ENCODE results near the gene ARHGAP25.

ARHGAP25 gene

DNA sequence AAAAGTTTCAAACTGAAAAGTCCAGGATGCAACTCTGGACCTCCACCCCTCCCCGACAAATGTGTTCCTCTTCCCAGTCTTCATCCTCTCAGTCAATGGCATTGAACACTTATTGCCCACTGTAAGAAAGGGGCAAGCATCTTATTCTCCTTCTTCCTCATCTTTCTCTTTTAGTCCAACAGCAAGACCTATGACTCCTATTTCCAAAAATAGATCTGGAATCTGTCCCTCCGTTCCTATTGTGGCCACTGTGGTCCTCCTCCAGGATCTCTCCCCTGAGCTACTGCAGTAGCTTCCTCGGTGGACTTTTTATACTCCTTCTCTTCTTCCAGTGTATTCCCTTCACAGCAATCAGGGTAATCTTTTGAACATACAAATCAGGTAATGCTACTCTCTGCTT lies 28.0 kb upstream of the ARHGAP25 start:
- in situ Hi-C loops (cut with HindIII; ENCODE audit: low pct_unique_long_range_greater_than_20kb, low sequenced_read_pairs) = no loop called here
- DNase-seq (ENCODE audit: low read depth in 1 of 2, low spot score in 1 of 2) = no peak
- TF ChIP-seq JUND (IDR thresholded peaks at IDR 0.05; ENCODE audit: low read depth) = no peak

DNA sequence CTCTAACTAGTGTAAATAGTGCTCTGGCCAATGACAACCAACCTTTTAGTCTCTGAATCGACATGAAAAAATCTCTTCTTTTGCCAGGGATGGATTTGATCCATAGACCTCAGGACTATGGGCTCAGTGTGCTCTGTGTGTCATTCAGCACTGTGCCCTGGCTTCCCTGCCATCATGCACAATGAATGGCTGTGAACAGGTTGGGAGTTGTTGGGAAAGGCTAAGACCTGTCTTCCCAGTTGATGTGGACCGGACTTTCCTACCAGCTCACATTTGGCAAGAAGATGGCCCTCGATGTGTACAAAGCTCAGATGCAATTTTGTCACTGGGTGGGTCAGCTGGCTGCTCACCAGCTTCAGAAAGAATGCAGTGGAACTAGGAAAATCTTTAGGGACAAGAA lies 26.0 kb upstream of the ARHGAP25 start:
- DNase-seq (ENCODE audit: low read depth in 1 of 2, low spot score in 1 of 2) = no peak
- in situ Hi-C loops (cut with HindIII; ENCODE audit: low pct_unique_long_range_greater_than_20kb, low sequenced_read_pairs) = no loop called here
- TF ChIP-seq JUND (IDR thresholded peaks at IDR 0.05; ENCODE audit: low read depth) = no peak

DNA sequence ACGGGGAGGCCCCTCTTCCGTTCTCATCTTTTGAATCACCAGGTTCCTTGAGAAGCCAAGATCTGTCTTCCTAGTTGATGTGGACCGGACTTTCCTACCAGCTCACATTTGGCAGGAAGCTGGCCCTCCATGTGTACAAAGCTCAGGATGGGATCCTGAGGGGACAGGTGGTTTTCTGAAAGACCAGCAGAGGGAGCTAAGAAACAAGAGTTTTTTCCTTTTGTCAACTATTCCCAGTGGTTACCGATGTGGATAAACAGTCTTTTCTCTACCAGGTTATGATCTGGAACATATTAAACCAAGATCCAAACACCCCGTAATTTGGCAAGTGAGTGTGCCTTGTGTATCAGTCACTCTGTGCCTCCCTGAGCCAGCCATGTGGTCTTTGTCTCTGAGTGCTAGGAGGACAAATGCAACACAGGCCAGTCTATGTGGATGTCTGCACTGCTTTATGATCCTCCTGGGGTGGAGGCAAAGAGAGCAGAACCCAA lies 25.1 kb upstream of the ARHGAP25 start:
- in situ Hi-C loops (cut with HindIII; ENCODE audit: low pct_unique_long_range_greater_than_20kb, low sequenced_read_pairs) = no loop called here
- TF ChIP-seq JUND (IDR thresholded peaks at IDR 0.05; ENCODE audit: low read depth) = no peak
- peak in 1 of 2 experiments; percentile 44 for DNase-seq (ENCODE audit: low read depth in 1 of 2, low spot score in 1 of 2)

DNA sequence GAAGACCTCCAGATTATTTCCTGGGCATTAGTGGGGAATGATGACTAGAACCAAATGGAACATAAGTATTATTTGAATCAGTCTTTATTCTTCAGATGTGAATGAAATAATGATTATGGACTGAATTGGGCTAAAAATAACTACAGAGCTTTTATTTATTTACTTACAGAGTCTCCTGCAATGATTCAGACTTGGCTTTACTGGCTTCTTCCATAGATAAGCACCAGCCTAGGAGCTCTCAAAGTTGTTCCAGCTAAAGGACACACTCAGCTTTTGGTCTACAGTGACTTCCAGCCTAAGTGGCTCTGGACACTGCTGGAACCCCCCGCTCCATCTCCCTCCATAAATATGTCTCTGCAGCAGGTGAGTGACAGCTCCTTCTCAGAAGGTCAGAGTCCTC lies 24.3 kb upstream of the ARHGAP25 start:
- no peak for DNase-seq (ENCODE audit: low read depth in 1 of 2, low spot score in 1 of 2)
- in situ Hi-C loops (cut with HindIII; ENCODE audit: low pct_unique_long_range_greater_than_20kb, low sequenced_read_pairs) = no loop called here
- no peak for TF ChIP-seq JUND (IDR thresholded peaks at IDR 0.05; ENCODE audit: low read depth)

DNA sequence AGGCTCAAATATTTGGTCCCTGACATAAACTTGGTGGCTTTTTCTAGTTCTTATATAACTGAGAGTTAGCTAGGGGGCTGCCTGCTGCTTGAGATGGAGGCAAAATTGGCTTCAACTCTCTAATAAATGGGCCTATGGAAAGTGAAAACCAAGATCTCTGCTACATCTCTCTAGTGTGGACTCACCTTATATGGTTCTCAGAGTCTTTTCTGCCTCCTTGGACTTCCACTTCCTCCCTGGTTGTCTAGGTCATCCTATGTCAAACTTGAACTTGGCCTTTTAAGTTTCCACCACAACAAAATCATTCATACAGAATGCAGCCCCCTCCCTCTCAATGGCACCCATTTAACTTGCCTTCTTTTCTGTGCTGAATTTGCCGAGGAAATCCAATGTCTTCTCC lies 23.9 kb upstream of the ARHGAP25 start:
- no peak for DNase-seq (ENCODE audit: low read depth in 1 of 2, low spot score in 1 of 2)
- in situ Hi-C loops (cut with HindIII; ENCODE audit: low pct_unique_long_range_greater_than_20kb, low sequenced_read_pairs) = no loop called here
- no peak for TF ChIP-seq JUND (IDR thresholded peaks at IDR 0.05; ENCODE audit: low read depth)

DNA sequence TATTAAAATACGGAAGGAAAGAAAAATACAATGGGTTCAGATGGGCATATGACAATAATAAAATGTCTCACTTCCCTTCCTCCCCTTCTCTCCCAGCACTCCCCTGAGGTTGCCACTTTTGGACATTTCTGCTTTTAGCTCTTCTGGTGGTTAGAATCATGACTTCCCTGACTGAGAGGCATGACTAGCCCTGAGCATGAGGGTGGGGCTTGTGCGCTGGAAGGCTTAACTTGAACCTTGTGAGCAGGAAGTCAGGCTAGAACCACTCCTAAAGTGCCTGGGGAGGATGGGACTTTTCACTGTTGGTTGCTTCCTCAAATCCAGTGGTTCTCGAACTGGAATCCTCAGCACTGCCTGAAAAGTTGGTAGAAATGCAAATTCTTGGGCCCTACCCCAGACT lies 19.7 kb upstream of the ARHGAP25 start:
- DNase-seq (ENCODE audit: low read depth in 1 of 2, low spot score in 1 of 2) = no peak
- no peak for TF ChIP-seq JUND (IDR thresholded peaks at IDR 0.05; ENCODE audit: low read depth)
- in situ Hi-C loops (cut with HindIII; ENCODE audit: low pct_unique_long_range_greater_than_20kb, low sequenced_read_pairs) = no loop called here

DNA sequence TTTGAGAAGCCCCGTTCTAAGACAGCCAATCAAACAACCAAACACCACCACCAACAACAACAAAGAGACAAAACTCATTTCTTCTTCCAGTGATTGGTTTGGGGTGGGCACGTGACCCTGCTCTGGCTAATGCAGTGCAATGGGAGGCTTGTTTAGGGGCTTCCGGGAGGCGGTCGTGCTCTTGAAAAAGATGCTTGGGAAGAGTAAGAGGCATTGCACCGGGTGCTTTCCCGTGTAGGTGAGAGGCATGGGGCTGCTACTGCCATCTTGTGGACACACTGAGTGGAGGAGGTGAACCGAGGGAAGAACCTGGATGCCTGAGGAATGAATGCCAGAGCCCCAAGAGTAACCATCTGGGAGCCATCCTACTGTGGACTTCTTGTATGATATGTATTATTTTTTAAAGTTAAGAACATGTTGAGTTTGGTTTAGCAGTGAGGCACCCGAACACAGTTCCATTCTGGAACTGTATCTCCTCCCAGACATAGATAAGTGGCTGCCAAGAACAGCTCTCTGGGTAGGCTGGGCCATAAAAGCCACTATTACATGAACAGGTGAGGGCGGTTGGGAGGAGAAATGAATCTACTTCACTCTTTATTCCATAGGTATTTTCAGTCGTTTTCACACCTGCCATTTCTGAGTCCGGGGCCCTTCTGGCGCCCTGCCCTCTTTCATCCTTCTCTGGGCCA lies 19.1 kb upstream of the ARHGAP25 start:
- DNase-seq (ENCODE audit: low read depth in 1 of 2, low spot score in 1 of 2) = peak; percentile 26 to 67
- no peak for TF ChIP-seq JUND (IDR thresholded peaks at IDR 0.05; ENCODE audit: low read depth)
- in situ Hi-C loops (cut with HindIII; ENCODE audit: low pct_unique_long_range_greater_than_20kb, low sequenced_read_pairs) = no loop called here

DNA sequence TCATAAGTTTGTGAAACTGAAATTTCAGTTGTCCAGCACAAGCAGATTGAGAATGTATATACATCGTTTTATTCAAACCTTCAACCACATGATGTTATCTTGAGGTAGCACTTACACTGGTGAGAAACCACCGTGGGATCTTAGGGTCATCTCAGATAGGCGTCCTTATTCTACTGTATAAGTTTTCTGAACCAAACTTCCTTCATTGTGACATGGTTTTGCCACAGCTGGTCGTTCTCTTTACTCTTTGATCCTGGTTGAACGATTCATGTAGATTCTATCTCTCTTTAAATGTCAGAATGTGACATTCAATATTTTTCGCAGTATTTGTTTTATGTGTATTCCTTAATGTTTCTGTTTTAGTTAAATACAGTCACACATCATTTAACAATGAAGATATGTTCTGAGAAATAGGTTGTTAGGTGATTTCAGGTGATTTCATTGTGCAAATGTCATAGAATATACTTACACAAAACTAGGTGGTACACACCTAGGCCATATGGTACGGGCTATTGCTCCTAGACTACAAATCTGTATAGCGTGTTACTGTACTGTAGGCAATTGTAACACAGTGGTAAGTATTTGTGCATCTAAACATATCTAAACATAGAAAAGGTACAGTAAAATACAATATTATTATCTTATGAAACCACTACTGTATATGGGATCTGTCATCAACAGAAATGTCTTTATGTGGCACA lies 17.9 kb upstream of the ARHGAP25 start:
- in situ Hi-C loops (cut with HindIII; ENCODE audit: low pct_unique_long_range_greater_than_20kb, low sequenced_read_pairs) = no loop called here
- TF ChIP-seq JUND (IDR thresholded peaks at IDR 0.05; ENCODE audit: low read depth) = no peak
- DNase-seq (ENCODE audit: low read depth in 1 of 2, low spot score in 1 of 2) = no peak

DNA sequence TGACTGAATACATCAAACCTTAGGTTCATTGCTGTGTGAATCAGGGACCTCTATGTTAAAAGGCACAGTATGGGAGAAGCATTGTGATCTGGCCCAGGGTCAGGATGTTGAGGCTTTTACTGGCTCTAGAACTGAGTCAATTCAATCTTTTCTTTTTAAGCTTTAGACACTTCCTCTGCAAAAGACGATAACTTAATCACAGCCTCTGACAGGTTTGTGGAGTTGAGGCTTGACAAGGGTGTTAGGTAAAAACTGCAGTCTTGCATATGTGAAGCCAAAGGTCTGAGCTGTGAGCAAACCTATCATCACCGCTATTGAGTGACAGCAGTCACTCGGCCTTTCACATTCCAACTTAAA lies 17.3 kb upstream of the ARHGAP25 start:
- in situ Hi-C loops (cut with HindIII; ENCODE audit: low pct_unique_long_range_greater_than_20kb, low sequenced_read_pairs) = no loop called here
- TF ChIP-seq JUND (IDR thresholded peaks at IDR 0.05; ENCODE audit: low read depth) = no peak
- no peak for DNase-seq (ENCODE audit: low read depth in 1 of 2, low spot score in 1 of 2)

DNA sequence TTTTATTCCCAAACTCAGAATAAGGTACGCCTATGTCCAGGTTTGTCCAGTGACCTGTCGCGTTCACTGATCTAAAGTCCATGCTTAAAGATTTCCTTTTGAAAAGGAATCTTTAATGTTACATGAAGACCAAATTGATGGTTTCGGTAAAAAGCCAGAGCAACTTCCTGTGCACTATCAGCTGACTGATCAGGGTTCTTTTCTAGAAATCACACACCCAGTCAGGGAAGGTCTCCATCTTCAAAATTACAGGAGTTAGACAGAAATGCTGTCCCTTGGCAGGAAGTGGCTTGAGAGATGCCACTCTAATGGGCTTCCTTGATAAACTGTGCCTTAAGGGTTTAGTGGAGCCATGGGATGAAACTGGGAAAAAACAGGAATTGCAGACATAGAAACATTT lies 14.7 kb upstream of the ARHGAP25 start:
- no peak for TF ChIP-seq JUND (IDR thresholded peaks at IDR 0.05; ENCODE audit: low read depth)
- no peak for DNase-seq (ENCODE audit: low read depth in 1 of 2, low spot score in 1 of 2)
- in situ Hi-C loops (cut with HindIII; ENCODE audit: low pct_unique_long_range_greater_than_20kb, low sequenced_read_pairs) = no loop called here

DNA sequence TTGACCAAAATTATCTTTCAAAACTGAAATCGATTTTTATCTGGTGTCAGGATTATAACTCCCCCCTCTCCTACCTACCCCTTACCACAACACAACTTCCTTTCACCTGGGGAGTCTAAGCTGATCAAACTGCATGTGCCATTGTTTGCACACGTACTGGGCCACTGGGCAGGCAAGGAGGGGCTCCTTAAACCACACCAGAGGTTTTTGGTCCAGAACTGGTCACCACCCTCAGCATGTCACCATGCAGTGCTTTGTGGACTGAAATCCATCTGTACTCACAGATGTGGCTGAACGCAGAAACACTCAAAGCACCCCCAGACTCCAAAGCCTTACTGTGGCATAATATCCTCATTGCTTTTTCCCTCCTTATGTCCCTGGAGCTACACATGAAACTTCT lies 13.9 kb upstream of the ARHGAP25 start:
- DNase-seq (ENCODE audit: low read depth in 1 of 2, low spot score in 1 of 2) = no peak
- TF ChIP-seq JUND (IDR thresholded peaks at IDR 0.05; ENCODE audit: low read depth) = no peak
- in situ Hi-C loops (cut with HindIII; ENCODE audit: low pct_unique_long_range_greater_than_20kb, low sequenced_read_pairs) = no loop called here

DNA sequence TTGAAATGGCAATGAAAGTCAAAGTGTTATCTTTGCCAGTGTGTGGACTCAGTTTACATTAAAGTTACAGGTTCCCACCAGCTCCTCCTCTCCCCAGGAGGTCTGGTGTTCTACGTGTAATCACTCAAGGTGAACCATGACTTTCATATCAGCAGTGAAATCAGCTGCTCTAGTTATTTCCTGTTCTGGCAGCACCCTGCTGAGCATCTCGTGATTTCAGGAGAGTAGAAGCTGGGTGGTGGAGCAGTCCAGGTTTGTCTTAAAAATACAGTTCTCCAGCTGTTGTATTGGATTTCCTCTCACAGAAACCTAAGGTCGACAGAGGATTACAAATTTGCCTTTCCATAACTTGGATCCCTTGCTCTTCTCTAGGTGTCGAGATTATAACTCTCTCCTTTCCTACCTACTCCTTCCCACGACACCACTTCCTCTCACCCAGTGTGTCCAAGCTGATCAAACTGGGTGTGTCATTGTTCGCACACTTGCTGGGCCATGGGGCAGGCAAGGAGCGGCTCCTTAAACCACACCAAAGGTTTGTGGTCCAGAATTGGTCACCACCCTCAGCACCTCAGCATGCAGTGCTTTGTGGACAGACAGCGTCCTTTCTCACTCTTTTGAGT lies 13.0 kb upstream of the ARHGAP25 start:
- DNase-seq (ENCODE audit: low read depth in 1 of 2, low spot score in 1 of 2) = no peak
- TF ChIP-seq JUND (IDR thresholded peaks at IDR 0.05; ENCODE audit: low read depth) = no peak
- in situ Hi-C loops (cut with HindIII; ENCODE audit: low pct_unique_long_range_greater_than_20kb, low sequenced_read_pairs) = no loop called here

DNA sequence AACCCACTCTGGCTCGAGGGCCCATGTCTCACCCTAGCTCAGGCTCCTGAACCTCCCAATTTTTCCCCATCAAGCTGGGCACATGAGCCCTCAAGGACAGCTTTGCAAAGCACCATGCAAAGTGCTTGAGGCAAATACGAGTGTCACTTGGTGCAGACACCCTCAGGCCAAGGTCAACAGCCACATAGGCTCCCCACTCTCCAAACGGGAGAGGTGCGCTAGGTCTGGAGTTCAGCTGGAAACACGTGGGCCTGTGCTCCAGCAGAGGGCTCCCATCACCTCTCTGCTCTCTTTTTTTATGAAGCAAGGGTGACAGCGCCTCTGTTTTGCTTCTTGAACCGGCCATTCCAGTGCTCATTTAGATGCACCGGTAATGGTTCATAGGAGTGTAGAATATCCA lies 11.9 kb upstream of the ARHGAP25 start:
- no peak for TF ChIP-seq JUND (IDR thresholded peaks at IDR 0.05; ENCODE audit: low read depth)
- in situ Hi-C loops (cut with HindIII; ENCODE audit: low pct_unique_long_range_greater_than_20kb, low sequenced_read_pairs) = no loop called here
- DNase-seq (ENCODE audit: low read depth in 1 of 2, low spot score in 1 of 2) = no peak

Measured in T47D (cell line).